ENCODE measurements around the gene MEGF6.

MEGF6 gene

GRCh38 chr1:3450983-3451382 is 160.3 kb downstream of the MEGF6 start:
- Histone ChIP-seq H3K27ac (replicated peaks) (no peak overlapping the region), H3K4me3 (replicated peaks; ENCODE audit: insufficient read depth, low read length) (no peak overlapping the region), H3K27me3 (ENCODE audit: insufficient read depth, poor library complexity, severe bottlenecking) (peaks cover 26% of the 10 kb centered on the region)
- DNase-seq (ENCODE audit: low read depth in 1 of 2, low spot score in 1 of 2), result no peak
- no peak for TF ChIP-seq GABPA (IDR thresholded peaks at IDR 0.05; ENCODE audit: low read depth)
- TF ChIP-seq, protein P1, sequence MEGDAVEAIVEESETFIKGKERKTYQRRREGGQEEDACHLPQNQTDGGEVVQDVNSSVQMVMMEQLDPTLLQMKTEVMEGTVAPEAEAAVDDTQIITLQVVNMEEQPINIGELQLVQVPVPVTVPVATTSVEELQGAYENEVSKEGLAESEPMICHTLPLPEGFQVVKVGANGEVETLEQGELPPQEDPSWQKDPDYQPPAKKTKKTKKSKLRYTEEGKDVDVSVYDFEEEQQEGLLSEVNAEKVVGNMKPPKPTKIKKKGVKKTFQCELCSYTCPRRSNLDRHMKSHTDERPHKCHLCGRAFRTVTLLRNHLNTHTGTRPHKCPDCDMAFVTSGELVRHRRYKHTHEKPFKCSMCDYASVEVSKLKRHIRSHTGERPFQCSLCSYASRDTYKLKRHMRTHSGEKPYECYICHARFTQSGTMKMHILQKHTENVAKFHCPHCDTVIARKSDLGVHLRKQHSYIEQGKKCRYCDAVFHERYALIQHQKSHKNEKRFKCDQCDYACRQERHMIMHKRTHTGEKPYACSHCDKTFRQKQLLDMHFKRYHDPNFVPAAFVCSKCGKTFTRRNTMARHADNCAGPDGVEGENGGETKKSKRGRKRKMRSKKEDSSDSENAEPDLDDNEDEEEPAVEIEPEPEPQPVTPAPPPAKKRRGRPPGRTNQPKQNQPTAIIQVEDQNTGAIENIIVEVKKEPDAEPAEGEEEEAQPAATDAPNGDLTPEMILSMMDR (IDR thresholded peaks at IDR 0.05; ENCODE audit: insufficient read depth, low read length), result no peak
- TF ChIP-seq SPI1 (IDR thresholded peaks at IDR 0.05; ENCODE audit: borderline replicate concordance, low read depth), result no peak
- TF ChIP-seq POLR2AphosphoS5 (IDR thresholded peaks at IDR 0.05; ENCODE audit: low read depth), result no peak
- no peak for TF ChIP-seq REST (IDR thresholded peaks at IDR 0.05; ENCODE audit: insufficient replicate concordance, low read depth)

DNA sequence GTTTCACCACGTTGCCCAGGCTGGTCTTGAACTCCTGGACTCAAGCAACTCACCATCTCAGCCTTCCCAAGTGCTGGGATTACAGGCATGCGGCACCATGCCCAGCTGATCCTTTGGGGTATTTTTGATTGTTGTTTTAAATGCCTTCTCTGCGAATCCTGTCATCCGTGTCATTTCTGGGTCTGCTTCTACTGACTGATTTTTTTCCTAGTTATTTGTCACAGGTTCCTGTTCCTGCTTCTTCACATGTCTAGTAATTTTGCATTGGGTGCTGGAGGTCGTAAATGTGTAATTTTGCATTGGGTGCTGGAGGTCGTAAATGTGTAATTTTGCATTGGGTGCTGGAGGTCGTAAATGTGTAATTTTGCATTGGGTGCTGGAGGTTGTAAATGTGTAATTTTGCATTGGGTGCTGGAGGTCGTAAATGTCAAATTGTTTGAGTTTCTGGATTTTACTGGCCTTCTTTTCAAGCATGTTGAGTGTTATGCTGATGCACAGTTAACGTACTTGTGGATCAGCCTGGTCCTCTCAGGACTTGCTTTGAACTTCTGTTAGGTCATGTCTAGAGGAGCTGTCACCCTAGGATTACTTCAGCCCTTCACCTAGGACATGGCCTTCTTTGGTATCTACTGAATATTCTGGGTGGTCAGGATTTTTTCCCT is 161.0 kb downstream of the MEGF6 start:
- DNase-seq (ENCODE audit: low read depth in 1 of 2, low spot score in 1 of 2), result no peak
- H3K27ac ChIP-seq (replicated peaks), result no peak overlapping the region
- no peak overlapping the region for H3K4me3 ChIP-seq (replicated peaks; ENCODE audit: insufficient read depth, low read length)
- H3K27me3 ChIP-seq (ENCODE audit: insufficient read depth, poor library complexity, severe bottlenecking), result peaks cover 23% of the 10 kb centered on the region
- no peak for TF ChIP-seq SPI1 (IDR thresholded peaks at IDR 0.05; ENCODE audit: borderline replicate concordance, low read depth)
- TF ChIP-seq REST (IDR thresholded peaks at IDR 0.05; ENCODE audit: insufficient replicate concordance, low read depth), result no peak

DNA sequence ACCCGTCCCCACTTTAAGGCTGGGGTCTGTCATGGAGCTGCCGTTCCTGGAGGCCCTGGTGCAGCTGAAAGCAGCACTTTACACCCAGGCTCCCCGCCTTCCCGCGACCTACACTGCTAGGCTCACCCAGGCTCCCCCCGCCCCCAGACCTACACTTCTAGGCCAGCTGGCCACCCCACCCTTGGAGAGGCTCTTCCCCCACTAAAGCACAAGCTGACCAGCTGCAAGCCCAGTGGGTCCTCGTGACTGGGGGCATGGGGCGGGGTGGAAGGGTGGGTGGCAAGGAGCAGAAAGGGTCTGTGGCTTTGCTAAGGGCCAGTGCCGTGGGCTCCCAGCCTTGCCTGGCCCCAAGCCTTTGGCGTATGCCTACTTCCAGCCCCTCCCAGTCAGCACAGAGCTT is 166.6 kb downstream of the MEGF6 start:
- TF ChIP-seq POLR2AphosphoS5 (IDR thresholded peaks at IDR 0.05; ENCODE audit: low read depth) (no peak), SPI1 (IDR thresholded peaks at IDR 0.05; ENCODE audit: borderline replicate concordance, low read depth) (no peak), REST (IDR thresholded peaks at IDR 0.05; ENCODE audit: insufficient replicate concordance, low read depth) (no peak), GABPA (IDR thresholded peaks at IDR 0.05; ENCODE audit: low read depth) (no peak)
- TF ChIP-seq, protein P1 (IDR thresholded peaks at IDR 0.05; ENCODE audit: insufficient read depth, low read length), result no peak
- DNase-seq (ENCODE audit: low read depth in 1 of 2, low spot score in 1 of 2), result no peak
- no peak overlapping the region for H3K27ac ChIP-seq (replicated peaks)
- no peaks in the 10 kb centered on the region for H3K27me3 ChIP-seq (ENCODE audit: insufficient read depth, poor library complexity, severe bottlenecking)
- no peak overlapping the region for H3K4me3 ChIP-seq (replicated peaks; ENCODE audit: insufficient read depth, low read length)
